Fibroblast of lung (primary cell): ENCODE data around the gene GPER1.

Experiments used
- CTCF ChIP-seq, 2 donors: IDR thresholded peaks in 1 of 2; conservative IDR thresholded peaks in 1 of 2; 1 replicate in 1 of 2; 2 replicates in 1 of 2; pipeline ENCODE4 v1.5.1; 2011 to 2012; ENCODE audit warnings: low read length in 2 of 2, control low read depth in 1 of 2, inconsistent platforms in 1 of 2, low read depth in 1 of 2, mild to moderate bottlenecking in 1 of 2
- EZH2 ChIP-seq: IDR thresholded peaks from 2 replicates; pipeline ENCODE4 v1.5.1; 2012; ENCODE audit warnings: low read length, control low read depth, mild to moderate bottlenecking; ENCODE audit errors: missing control alignments

- TF ChIP-seq CTCF (conservative IDR thresholded peaks at IDR 0.05 in 1 of 2, IDR thresholded peaks at IDR 0.05 in 1 of 2; ENCODE audit: low read depth in 1 of 2, low read length in 2 of 2) (no peak), EZH2 (no peak)
Measured at GRCh38 chr7:1141651-1142050, 53.7 kb downstream of the GPER1 start.
